H1 (cell line): ENCODE results near the gene DOCK9. TPM values are rescaled to one million over a fixed set of nuclear protein-coding genes. Genes with fewer than 3 reads are reported as not detected.

ENCODE experiments used
- POU5F1 ChIP-seq: IDR thresholded peaks from 2 replicates; pipeline ENCODE4 v1.6.1; 2011; ENCODE audit warnings: low read depth, mild to moderate bottlenecking, low read length, moderate library complexity
- TCF12 ChIP-seq: IDR thresholded peaks from 2 replicates; pipeline ENCODE4 v1.6.1; 2011; ENCODE audit warnings: low read depth, mild to moderate bottlenecking, low read length
- polyA plus RNA-seq, 7 experiments: library from polyadenylated mRNA; depleted of rRNA in 3 of 7; stranded (reverse) in 5 of 7; unstranded in 2 of 7; fragments of >200 nt in 5 of 7; fragments of 200-250 nt in 2 of 7; gene quantifications; 1 replicate in 5 of 7; 2 replicates in 1 of 7; 4 replicates in 1 of 7; pipeline versions ENCODE4 v1.2.1 to v1.2.3, GENCODE V29; 2011 to 2013; ENCODE audit warnings: missing spikeins in 2 of 7, mixed read lengths in 2 of 7
- total RNA-seq: library from RNA; stranded (reverse); fragmentation: NEBNext Ultra II Directional; extraction: Animal tissue kit (Norgen Biotek cat#: 25700); gene quantifications from 2 replicates; pipeline ENCODE4 v1.2.1, GENCODE V29; 2021

DOCK9 gene
- total and polyA plus RNA-seq, 2 of the 8 experiments (the other 6 are each of a cell fraction or from before 2014, with no cell fraction given): 21.6 to 31.5 TPM

- 0 out of 2 replicates have a peak, but pooled peaks have one; percentile 35 for TF ChIP-seq POU5F1
- TF ChIP-seq TCF12: no peak
Measured at GRCh38 chr13:98954313-98954712, 23.6 kb downstream of the DOCK9 start (continued).
